Esophagus muscularis mucosa (tissue), 3 donors: ENCODE data around the gene ZNF329.

Experiments
- CTCF ChIP-seq, 3 experiments: fragments of 200-600 bp in 2 of 3; fragments of 450-650 bp in 1 of 3; sonication (generic) in 2 of 3; IDR thresholded peaks; one replicate each; pipeline ENCODE4 v1.5.1; 2017 to 2019; ENCODE audit warnings: antibody characterized with exemption in 3 of 3, mild to moderate bottlenecking in 2 of 3, moderate library complexity in 1 of 3
- POLR2AphosphoS5 ChIP-seq, 2 donors: sonication (generic); formaldehyde crosslinking; IDR thresholded peaks; one replicate each; pipeline ENCODE4 v1.6.1; 2017; ENCODE audit warnings: antibody characterized with exemption in 2 of 2

- TF ChIP-seq CTCF (IDR thresholded peaks at IDR 0.05) (no peak), POLR2AphosphoS5 (IDR thresholded peaks at IDR 0.05) (no peak)
Measured at GRCh38 chr19:58079792-58080191, 70.8 kb downstream of the ZNF329 start.
